ENCODE data around the gene UROD.

Gene UROD

GRCh38 chr1:45009296-45009865 is 2.7 kb upstream of the UROD start:
- no peak for DNase-seq

GRCh38 chr1:45009956-45010854 is 1.8 kb upstream of the UROD start:
- DNase-seq = no peak

- DNase-seq = peak; percentile 64
Observed at GRCh38 chr1:45010855-45011811, 921 bp upstream of the UROD start, which contains the start of gene HECTD3. TSS of gene HECTD3 (minus strand) at chr1:45011324. CDS start at chr1:45011257, 67 bp downstream.

GRCh38 chr1:45012639-45013278 is 705 bp downstream of the UROD start:
- DNase-seq = no peak

GRCh38 chr1:45013551-45014209 is 1.6 kb downstream of the UROD start:
- no peak for DNase-seq

- DNase-seq = peak; percentile 77
Observed at GRCh38 chr1:45014321-45015028, 2.4 kb downstream of the UROD start.

GRCh38 chr1:45015683-45016082 is 3.6 kb downstream of the UROD start:
- DNase-seq = no peak

- no peak for DNase-seq
Observed at GRCh38 chr1:45016090-45016697, 4.1 kb downstream of the UROD start.

- DNase-seq = no peak
Observed at GRCh38 chr1:45016767-45017166, 4.7 kb downstream of the UROD start.

GRCh38 chr1:45018599-45019230 is 6.7 kb downstream of the UROD start:
- peak; percentile 51 for DNase-seq

GRCh38 chr1:45023663-45024062 is 11.6 kb downstream of the UROD start:
- no peak for DNase-seq

GRCh38 chr1:45026446-45026845 is 14.4 kb downstream of the UROD start:
- DNase-seq = no peak

GRCh38 chr1:45032837-45033236 is 20.8 kb downstream of the UROD start:
- DNase-seq = no peak

- DNase-seq = no peak
Observed at GRCh38 chr1:45033356-45033755, 21.3 kb downstream of the UROD start.

GRCh38 chr1:45035631-45036301 is 23.7 kb downstream of the UROD start:
- no peak for DNase-seq

- DNase-seq = no peak
Observed at GRCh38 chr1:45037456-45037855, 25.4 kb downstream of the UROD start.

- no peak for DNase-seq
Observed at GRCh38 chr1:45038240-45038639, 26.2 kb downstream of the UROD start.

GRCh38 chr1:45038661-45039364 is 26.8 kb downstream of the UROD start:
- no peak for DNase-seq

- no peak for DNase-seq
Observed at GRCh38 chr1:45040297-45040696, 28.2 kb downstream of the UROD start.

Measured in CD4-positive, alpha-beta T cell treated with Interferon gamma for 1 hour (primary cell).